Vagina (tissue), 2 donors: ENCODE data around the gene MCF2L.

Experiments
- CTCF ChIP-seq, 3 experiments: fragments of 450-650 bp in 2 of 3; fragments of 200-600 bp in 1 of 3; sonication (generic) in 1 of 3; IDR thresholded peaks; one replicate each; pipeline ENCODE4 v1.5.1; 2017 to 2019; ENCODE audit warnings: antibody characterized with exemption in 3 of 3, mild to moderate bottlenecking in 2 of 3, moderate library complexity in 2 of 3
- POLR2AphosphoS5 ChIP-seq, 2 donors: sonication (generic); formaldehyde crosslinking; IDR thresholded peaks; one replicate each; pipeline ENCODE4 v1.9.0; 2017; ENCODE audit warnings: antibody characterized with exemption in 2 of 2, mild to moderate bottlenecking in 2 of 2, low read depth in 1 of 2; ENCODE audit not compliant: insufficient read depth in 1 of 2

- TF ChIP-seq CTCF (IDR thresholded peaks at IDR 0.05): no peak
- no peak for TF ChIP-seq POLR2AphosphoS5 (IDR thresholded peaks at IDR 0.05; ENCODE audit: insufficient read depth in 1 of 2, low read depth in 1 of 2)
Observed at GRCh38 chr13:113041896-113042295, 72.9 kb downstream of the MCF2L start.
